Progenitor cell of endocrine pancreas (in vitro differentiated cells): ENCODE data around the gene GTF2H3. TPM values are rescaled to one million over a fixed set of nuclear protein-coding genes. Genes with fewer than 3 reads are reported as not detected.

Experiments used
- DNase-seq: peaks from one replicate; pipeline ENCODE4 v3.0.0; 2021; ENCODE audit warnings: low spot score; ENCODE audit not compliant: unreplicated experiment
- H3K27ac Mint-ChIP-seq: 2 replicates; pipeline ENCODE4 v1.8.0; 2021; ENCODE audit warnings: mild to moderate bottlenecking, moderate library complexity, mixed read lengths
- H3K27me3 Mint-ChIP-seq: 2 replicates; pipeline ENCODE4 v1.8.0; 2021; ENCODE audit warnings: mixed read lengths
- H3K36me3 Mint-ChIP-seq: 2 replicates; pipeline ENCODE4 v1.8.0; 2022; ENCODE audit warnings: mixed read lengths; ENCODE audit not compliant: insufficient read depth
- H3K4me1 Mint-ChIP-seq: 2 replicates; pipeline ENCODE4 v1.8.0; 2021; ENCODE audit warnings: low read depth, mixed read lengths
- H3K4me3 Mint-ChIP-seq: 2 replicates; pipeline ENCODE4 v1.8.0; 2021; ENCODE audit warnings: low read depth, mild to moderate bottlenecking, moderate library complexity, mixed read lengths
- H3K9me3 Mint-ChIP-seq: 2 replicates; pipeline ENCODE4 v1.8.0; 2021; ENCODE audit warnings: low read depth, mixed read lengths
- CTCF ChIP-seq: fragments of 200-600 bp; sonication (generic); IDR thresholded peaks from one replicate; pipeline ENCODE4 v1.5.0; 2021; ENCODE audit warnings: antibody characterized with exemption, mild to moderate bottlenecking; ENCODE audit not compliant: unreplicated experiment
- total RNA-seq: library from RNA; stranded (reverse); gene quantifications from 2 replicates; pipeline ENCODE4 v1.2.1, GENCODE V29; 2021

The GTF2H3 gene
- total RNA-seq, 1 donor from 2014 or later: 32.7 TPM

GRCh38 chr12:123707466-123707865 lies 73.8 kb downstream of the GTF2H3 start:
- Mint-ChIP-seq H3K4me3 (no peak overlapping the region), H3K4me1 (peaks cover 3% of the 10 kb centered on the region)

More at GRCh38 chr12:123707466-123707865, 73.8 kb downstream of the GTF2H3 start:
- Mint-ChIP-seq H3K9me3 (no peaks in the 10 kb centered on the region), H3K36me3 (peaks cover 10% of the 10 kb centered on the region), H3K27ac (no peak overlapping the region), H3K27me3 (no peaks in the 10 kb centered on the region)
- no peak for DNase-seq
- TF ChIP-seq CTCF: no peak

Other genes starting within 250 kb of the GTF2H3 start
- gene KMT5A, start 249.7 kb upstream of the GTF2H3 start, total RNA-seq: 42.4 and 48.9 TPM in 2 replicates
- gene RILPL2, start 197.1 kb upstream of the GTF2H3 start, total RNA-seq: 2.8 TPM in 2 replicates
- 29.2 and 29.8 TPM in 2 replicates for gene SNRNP35, start 175.7 kb upstream of the GTF2H3 start, total RNA-seq
- 25.4 and 26.2 TPM in 2 replicates for gene RILPL1, start 100.1 kb upstream of the GTF2H3 start, total RNA-seq
- 178 and 188 TPM in 2 replicates for gene TMED2, start 49.3 kb upstream of the GTF2H3 start, total RNA-seq
- gene DDX55, start 31.7 kb upstream of the GTF2H3 start, total RNA-seq: 33.0 and 33.5 TPM in 2 replicates
- 46.8 and 48.4 TPM in 2 replicates for gene EIF2B1, start 143 bp upstream of the GTF2H3 start, total RNA-seq
- 35.5 and 37.6 TPM in 2 replicates for gene TCTN2, start 37.3 kb downstream of the GTF2H3 start, total RNA-seq
- gene ATP6V0A2, start 78.5 kb downstream of the GTF2H3 start, total RNA-seq: 34.4 and 41.4 TPM in 2 replicates
- gene DNAH10, start 128.5 kb downstream of the GTF2H3 start, total RNA-seq: 0.47 and 1.0 TPM in 2 replicates